GM18502 (cell line): ENCODE data around the gene HSPA1L.
"Not testable (repeated sequence)": the region's sequence is repeated elsewhere in the genome, so short reads cannot be mapped to it uniquely, and the experiment has no call there.

Experiments
- ATAC-seq: cut with Tn5 transposase; IDR thresholded peaks from one replicate; pipeline ENCODE4 v1.9.1; 2021; ENCODE audit warnings: mild to moderate bottlenecking; ENCODE audit not compliant: unreplicated experiment, poor library complexity

The HSPA1L gene

DNA sequence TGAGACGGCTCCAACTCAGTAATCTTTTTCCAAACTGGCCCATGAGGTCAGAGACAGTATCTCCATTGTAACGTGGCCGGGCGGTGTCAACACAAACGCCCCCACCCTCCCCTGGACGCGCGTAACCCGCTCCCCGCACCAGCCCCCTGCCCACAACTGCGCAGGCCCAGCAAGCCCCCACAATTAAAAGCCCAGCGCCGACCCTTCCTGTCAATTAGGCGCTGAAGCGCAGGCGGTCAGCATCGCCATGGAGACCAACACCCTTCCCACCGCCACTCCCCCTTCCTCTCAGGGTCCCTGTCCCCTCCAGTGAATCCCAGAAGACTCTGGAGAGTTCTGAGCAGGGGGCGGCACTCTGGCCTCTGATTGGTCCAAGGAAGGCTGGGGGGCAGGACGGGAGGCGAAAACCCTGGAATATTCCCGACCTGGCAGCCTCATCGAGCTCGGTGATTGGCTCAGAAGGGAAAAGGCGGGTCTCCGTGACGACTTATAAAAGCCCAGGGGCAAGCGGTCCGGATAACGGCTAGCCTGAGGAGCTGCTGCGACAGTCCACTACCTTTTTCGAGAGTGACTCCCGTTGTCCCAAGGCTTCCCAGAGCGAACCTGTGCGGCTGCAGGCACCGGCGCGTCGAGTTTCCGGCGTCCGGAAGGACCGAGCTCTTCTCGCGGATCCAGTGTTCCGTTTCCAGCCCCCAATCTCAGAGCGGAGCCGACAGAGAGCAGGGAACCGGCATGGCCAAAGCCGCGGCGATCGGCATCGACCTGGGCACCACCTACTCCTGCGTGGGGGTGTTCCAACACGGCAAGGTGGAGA, at the start of gene HSPA1L, which contains the start of gene HSPA1A:
TSS of gene HSPA1L (minus strand) at position 259 of the 814 bp plus-strand sequence. CDS start 3,311 bp downstream, outside the sequence.
TSS of gene HSPA1A (plus strand) at position 519 of the 814 bp plus-strand sequence. CDS start at position 733, 214 bp downstream.
- no peak for ATAC-seq

- no peak for ATAC-seq
Measured at GRCh38 chr6:31864818-31865204, 49.7 kb upstream of the HSPA1L start.

GRCh38 chr6:31864123-31864562, 49.1 kb upstream of the HSPA1L start:
- not testable (repeated sequence) for ATAC-seq

- ATAC-seq: peak; percentile 92
Measured at GRCh38 chr6:31862344-31863235, 47.5 kb upstream of the HSPA1L start, which contains the start of gene NEU1. Gene NEU1, minus strand, starts transcription at chr6:31862821. Its CDS starts 45 bp downstream, at chr6:31862776.

DNA sequence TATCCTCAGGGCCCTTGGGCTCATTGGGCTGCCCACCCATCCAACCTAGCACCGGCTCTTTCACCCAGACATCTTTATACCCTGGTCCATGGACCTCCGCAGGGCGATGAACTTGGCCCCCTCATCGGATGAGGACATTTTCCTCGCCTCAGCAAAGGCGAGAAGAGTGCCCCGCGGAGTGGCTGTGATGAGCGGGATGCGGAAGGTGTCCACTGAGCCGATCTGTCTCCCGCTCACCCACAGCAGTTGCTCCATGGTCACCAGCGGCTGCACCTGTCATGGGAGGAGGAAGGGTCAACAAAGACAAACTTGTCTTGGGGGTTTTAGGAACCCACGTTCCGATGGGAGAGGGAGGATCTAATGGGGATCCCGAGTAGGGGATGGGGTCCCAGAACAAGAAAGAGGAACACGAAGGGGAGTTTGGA, 46.8 kb upstream of the HSPA1L start:
- no peak for ATAC-seq

DNA sequence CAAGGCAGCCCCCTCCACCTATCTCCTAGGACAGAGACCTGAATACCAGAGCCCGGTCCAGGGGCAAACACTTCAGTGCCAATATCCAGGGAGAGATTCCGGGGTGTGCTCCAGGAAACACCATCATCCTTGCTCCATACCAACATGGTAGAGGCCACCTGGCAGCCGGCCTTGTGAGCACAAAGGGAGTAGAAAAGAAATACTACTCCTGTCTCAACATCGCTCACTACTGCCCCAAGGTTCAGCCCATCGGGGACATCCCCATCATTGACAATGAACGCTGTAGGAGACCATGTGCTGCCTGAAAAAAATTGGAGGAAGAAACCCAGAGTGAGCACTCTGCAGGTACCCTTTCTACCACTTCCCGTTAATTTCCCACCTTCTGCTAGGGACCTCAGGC, 46.1 kb upstream of the HSPA1L start:
- ATAC-seq: no peak

GRCh38 chr6:31860349-31860748, 45.3 kb upstream of the HSPA1L start:
- no peak for ATAC-seq

DNA sequence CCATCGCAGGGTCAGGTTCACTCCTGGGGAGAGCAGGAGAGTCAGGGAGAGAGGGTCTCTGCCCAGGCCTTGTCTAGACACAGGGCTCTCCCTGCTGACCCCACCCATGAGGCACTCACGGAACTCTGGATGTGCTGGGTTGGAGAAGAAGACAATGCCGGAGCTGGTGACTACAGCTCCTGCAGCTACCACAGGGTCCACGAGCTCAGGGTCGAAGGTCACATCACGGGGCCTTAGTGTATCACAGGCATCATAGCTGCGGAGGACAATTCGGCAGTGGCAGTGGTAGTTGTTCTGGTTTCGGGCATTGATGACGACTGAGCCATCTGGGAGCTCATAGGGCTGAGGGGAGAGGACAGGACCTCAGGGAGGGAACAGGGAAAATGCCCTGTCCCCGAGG, 44.8 kb upstream of the HSPA1L start:
- no peak for ATAC-seq

DNA sequence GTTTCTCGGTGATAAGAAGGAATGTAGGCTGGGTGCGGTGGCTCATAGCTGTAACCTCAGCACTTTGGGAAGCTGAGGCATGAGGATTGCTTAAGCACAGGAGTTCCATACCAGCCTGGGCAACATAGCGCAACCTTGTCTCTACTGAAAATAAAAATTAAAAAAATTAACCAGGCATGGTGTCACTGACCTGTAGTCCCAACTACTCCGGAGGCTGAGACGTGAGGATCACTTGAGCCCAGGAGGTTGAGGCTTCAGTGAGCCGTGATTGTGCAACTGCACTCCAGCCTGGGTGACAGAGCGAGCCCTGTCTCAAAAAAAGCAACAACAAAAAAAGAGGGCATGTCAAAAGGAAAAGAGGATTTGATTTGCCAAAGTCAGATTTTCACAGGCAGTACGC, 43.6 kb upstream of the HSPA1L start:
- ATAC-seq: no peak

DNA sequence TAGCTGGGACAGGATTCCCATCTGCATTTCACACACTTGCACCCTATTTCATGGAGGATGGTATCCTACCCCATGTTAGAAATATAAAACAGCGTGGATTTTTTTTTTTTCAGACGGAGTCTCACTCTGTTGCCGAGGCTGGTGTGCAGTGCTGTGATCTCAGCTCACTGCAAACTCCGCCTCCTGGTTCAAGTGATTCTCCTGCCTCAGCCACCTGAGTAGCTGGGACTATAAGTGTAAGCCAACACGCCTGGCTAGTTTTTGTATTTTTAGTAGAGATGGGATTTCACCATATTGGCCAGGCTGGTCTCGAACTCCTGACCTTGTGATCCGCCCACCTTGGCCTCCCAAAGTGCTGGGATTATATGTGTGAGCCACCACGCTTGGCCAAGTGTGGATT, 42.7 kb upstream of the HSPA1L start:
- not testable (repeated sequence) for ATAC-seq

DNA sequence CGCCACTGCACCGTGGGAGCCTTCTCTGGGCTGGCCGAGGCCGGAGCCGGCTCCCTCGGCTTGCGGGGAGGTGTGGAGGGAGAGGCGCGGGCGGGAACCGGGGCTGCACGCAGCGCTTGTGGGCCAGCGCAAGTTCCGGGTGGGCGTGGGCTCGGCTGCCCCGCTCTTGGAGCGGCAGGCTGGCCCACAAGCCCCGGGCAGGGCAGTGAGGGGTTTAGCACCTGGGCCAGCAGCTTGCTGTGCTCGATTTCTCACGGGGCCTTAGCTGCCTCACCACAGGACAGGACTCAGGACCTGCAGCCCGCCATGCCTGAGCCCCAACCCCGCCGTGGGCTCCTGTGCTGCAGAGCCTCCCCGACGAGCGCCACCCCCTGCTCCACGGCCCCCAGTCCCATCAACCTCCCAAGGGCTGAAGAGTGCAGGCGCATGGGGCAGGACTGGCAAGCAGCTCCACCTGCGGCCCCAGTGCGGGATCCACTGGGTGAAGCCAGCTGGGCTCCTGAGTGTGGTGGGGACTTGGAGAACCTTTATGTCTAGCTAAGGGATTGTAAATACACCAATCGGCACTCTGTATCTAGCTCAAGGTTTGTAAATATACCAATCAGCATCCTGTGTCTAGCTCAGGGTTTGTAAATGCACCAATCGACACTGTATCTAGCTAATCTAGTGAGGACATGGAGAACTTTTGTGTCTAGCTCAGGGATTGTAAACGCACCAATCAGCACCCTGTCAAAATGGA, 37.1 kb upstream of the HSPA1L start:
- not testable (repeated sequence) for ATAC-seq

- no peak for ATAC-seq
Measured at GRCh38 chr6:31851485-31851832, 36.4 kb upstream of the HSPA1L start.

DNA sequence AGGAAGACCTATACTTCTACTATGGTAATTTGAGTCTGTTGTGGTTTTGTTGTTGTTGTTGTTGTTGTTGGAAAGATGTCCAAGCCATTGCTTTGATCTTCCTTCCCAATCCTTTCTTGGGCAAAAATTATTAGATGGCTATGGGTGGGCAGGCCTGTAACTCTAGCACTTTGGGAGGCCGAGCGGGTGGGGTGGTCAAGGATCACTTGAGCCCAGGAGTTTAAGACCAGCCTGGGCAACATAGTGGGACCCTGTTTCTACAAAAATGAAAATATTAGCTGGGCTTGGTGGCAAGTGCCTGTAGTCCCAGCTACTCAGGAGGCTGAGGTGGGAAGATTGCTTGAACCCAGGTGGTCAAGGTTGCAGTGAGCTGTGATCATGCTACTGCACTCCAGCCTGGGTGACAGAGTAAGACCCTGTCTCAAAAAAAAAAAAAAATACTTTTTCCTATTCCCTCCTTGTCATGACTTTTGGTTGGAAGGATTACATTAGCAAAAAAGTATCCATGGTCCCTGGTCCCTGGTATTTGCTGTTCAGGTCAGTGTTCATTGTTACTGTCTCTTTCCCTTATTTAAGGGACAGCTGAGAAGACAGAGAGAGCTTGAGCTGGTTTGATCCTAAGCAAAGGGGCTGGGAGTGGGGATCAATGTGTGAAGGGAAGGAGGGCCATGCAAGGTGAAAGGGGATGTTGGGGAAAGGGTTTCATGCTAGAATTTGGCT, 35.8 kb upstream of the HSPA1L start:
- ATAC-seq: no peak

DNA sequence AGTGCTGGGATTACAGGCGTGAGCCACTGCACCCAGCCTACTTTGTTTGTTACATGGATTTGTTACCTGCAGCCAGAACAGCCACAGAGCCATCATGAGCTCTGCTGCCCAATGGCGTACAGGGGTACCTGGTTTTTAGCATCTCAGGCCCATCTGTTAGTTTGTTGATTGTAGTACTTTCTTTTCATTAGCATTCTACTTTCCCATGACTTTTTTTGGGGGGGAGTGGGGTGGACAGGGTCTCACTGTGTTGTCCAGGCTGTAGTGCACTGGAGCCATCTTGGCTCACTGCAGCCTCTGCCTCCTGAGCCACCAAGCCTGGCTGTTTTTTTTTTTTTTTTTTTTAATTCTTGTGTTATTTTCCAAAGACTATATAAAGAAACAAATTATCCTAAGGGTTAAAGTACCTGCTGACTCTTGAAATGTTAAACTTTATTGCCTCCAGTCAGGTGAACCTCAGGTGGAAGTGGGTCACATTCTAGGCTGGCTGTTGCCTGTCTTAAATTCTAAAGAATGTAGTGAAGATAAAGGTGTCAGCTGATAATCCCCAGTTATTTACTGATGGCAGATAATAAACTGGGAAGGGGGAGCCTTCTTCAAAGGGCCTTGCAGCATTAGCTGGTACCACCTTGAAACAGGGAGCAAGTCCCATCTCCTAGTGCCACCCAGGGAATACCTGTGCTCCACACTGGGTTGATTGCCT, 32.3 kb upstream of the HSPA1L start:
- no peak for ATAC-seq

DNA sequence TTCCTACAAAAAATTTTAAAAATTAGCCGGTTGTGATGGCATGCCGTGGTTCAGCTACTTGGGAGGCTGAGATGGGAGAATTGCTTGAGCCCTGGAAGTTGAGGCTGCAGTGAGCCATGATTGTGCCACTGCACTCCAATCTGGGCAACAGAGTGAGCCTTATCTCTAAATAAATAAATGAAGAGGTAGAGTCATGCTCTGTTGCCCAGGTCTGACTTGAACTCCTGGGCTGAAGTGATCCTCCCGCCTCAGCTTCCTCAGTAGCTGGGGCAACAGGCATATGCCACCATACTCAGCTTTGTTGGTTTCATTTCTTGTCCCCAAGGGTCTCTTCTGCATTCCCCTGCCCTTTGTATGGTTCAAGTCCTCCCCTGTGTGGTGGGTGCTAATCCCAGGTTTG, 29.4 kb upstream of the HSPA1L start:
- no peak for ATAC-seq

DNA sequence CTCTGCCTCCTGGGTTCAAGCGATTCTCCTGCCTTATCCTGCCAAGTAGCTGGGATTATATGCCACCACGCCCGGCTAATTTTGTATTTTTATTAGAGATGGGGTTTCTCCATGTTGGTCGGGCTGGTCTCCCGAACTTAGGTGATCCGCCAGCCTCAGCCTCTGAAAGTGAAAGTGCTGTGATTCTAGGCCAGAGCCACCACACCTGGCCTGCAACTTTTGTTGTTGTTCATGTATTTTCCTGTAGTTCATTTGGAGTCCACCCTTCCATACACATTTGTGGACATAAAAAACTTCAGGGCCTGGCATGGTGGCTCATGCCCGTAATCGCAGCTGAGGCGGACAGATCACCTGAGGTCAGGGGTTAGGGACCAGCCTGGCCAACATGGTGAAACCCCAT, 27.0 kb upstream of the HSPA1L start:
- no peak for ATAC-seq

DNA sequence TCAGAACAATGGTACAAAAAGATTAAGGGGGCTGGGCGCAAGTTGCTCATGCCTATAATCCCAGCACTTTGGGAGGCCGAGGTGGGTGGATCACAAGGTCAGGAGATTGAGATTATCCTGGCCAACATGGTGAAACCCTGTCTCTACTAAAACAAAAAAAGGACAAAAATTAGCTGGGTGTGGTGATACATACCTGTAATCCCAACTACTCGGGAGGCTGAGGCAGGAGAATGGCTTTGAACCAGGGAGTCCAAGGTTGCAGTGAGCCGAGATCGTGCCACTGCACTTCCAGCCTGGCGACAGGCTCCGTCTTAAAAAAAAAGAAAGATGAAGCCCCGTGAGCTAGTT, 24.7 kb upstream of the HSPA1L start:
- ATAC-seq: not testable (repeated sequence)

DNA sequence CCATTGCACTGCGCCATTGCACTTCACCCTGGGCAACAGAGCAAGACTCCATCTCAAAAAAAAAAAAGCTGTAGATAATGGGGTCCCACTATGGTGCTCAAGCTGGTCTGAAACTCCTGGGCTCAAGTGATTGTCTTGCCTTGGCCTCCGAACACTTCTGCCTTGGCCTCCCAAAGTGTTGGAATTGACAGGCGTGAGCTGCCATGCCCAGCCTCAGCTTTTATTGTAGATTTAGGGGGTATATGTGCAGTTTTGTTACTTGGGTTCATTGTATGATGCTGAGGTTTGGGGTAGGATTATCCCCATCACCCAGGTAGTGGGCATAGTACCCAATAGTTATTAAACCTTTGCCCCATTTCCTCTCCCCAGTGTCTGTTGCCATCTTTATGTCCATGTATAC, 23.9 kb upstream of the HSPA1L start:
- no peak for ATAC-seq

DNA sequence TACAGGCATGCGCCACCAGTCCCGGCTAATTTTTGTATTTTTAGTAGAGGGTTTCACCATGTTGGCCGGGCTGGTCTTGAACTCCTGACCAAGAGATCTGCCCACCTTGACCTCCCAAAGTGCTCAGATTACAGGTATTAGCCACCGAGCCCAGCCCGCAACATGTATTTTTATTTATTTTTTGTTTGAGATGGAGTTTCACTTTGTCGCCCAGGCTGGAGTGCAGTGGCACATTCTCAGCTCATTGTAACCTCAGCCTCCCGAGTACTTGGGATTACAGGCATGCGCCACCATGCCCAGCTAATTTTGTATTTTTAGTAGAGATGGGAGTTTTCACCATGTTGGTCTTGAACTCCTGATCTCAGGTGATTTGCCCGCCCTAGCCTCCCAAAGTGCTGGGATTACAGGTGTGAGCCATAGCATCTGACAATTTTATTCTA, 23.1 kb upstream of the HSPA1L start:
- ATAC-seq: not testable (repeated sequence)
